MM.1S (cell line): ENCODE data around the gene PPBP.

Experiments
- DNase-seq: peaks from one replicate; pipeline ENCODE4 v3.0.0-alpha.2; 2015
- H2AFZ ChIP-seq: fragments of 300-600 bp; sonication (generic); 2 replicates; pipeline ENCODE4 v1.6.0; 2016; ENCODE audit warnings: antibody characterized with exemption, low read length
- H3F3A ChIP-seq: fragments of 300-600 bp; sonication (generic); 2 replicates; pipeline ENCODE4 v1.6.1; 2016; ENCODE audit warnings: mild to moderate bottlenecking, antibody characterized with exemption, low read length, moderate library complexity, mixed read lengths; ENCODE audit not compliant: insufficient read depth
- H3K27ac ChIP-seq: fragments of 300-600 bp; sonication (generic); 2 replicates; pipeline ENCODE4 v1.5.1; 2016; ENCODE audit warnings: mild to moderate bottlenecking, low read length
- H3K27me3 ChIP-seq: fragments of 300-600 bp; sonication (generic); replicated peaks from 2 replicates; pipeline ENCODE4 v1.6.0; 2016; ENCODE audit warnings: low read length; ENCODE audit not compliant: insufficient read depth
- H3K36me3 ChIP-seq: fragments of 300-600 bp; sonication (generic); replicated peaks from 2 replicates; pipeline ENCODE4 v1.6.1; 2016; ENCODE audit warnings: mild to moderate bottlenecking, low read length, mixed read lengths; ENCODE audit not compliant: insufficient read depth
- H3K4me1 ChIP-seq: fragments of 300-600 bp; sonication (generic); 2 replicates; pipeline ENCODE4 v1.6.1; 2016; ENCODE audit warnings: low read length, mixed read lengths
- H3K4me2 ChIP-seq: fragments of 300-600 bp; sonication (generic); 2 replicates; pipeline ENCODE4 v1.6.0; 2016; ENCODE audit warnings: low read depth, low read length
- H3K4me3 ChIP-seq: fragments of 300-600 bp; sonication (generic); 2 replicates; pipeline ENCODE4 v1.5.1; 2016; ENCODE audit warnings: low read length, mixed read lengths
- H3K79me2 ChIP-seq: fragments of 300-600 bp; sonication (generic); 2 replicates; pipeline ENCODE4 v1.6.1; 2016; ENCODE audit warnings: mixed run types, low read length, mixed read lengths
- H3K9ac ChIP-seq: fragments of 300-600 bp; sonication (generic); 2 replicates; pipeline ENCODE4 v1.6.1; 2016; ENCODE audit warnings: low read length, mixed read lengths
- H3K9me2 ChIP-seq: fragments of 300-600 bp; sonication (generic); replicated peaks from 2 replicates; pipeline ENCODE4 v1.6.1; 2016; ENCODE audit warnings: mild to moderate bottlenecking, low read length, mixed read lengths; ENCODE audit not compliant: insufficient read depth
- H3K9me3 ChIP-seq: fragments of 300-600 bp; sonication (generic); replicated peaks from 2 replicates; pipeline ENCODE4 v1.6.1; 2016; ENCODE audit warnings: mild to moderate bottlenecking, low read length, mixed read lengths; ENCODE audit not compliant: insufficient read depth
- H4K20me1 ChIP-seq: fragments of 300-600 bp; sonication (generic); 2 replicates; pipeline ENCODE4 v1.6.1; 2016; ENCODE audit warnings: mild to moderate bottlenecking, low read length, moderate library complexity, mixed read lengths; ENCODE audit not compliant: insufficient read depth
- EZH2 ChIP-seq: fragments of 300-600 bp; sonication (generic); optimal IDR thresholded peaks from 2 replicates; pipeline ENCODE3; 2017; ENCODE audit warnings: low read depth, mild to moderate bottlenecking, antibody characterized with exemption, low read length, mixed read lengths
- EZH2phosphoT487 ChIP-seq: fragments of 300-600 bp; sonication (generic); IDR thresholded peaks from 2 replicates; pipeline ENCODE4 v1.6.1; 2018; ENCODE audit warnings: antibody characterized with exemption, low read length
- TF ChIP-seq, protein P1 (sequence below): fragments of 300-600 bp; sonication (generic); IDR thresholded peaks from 2 replicates; pipeline ENCODE4 v1.5.1; 2016; ENCODE audit warnings: antibody characterized with exemption, low read length, mixed read lengths

Gene PPBP

GRCh38 chr4:74023709-74024108, 35.7 kb upstream of the PPBP start:
- H3K9me2 ChIP-seq = no peaks in the 10 kb centered on the region

GRCh38 chr4:74021601-74022000, 33.6 kb upstream of the PPBP start:
- Histone ChIP-seq H3K36me3 (no peaks in the 10 kb centered on the region), H2AFZ (no peak overlapping the region), H3K27me3 (no peaks in the 10 kb centered on the region), H3K4me3 (no peak overlapping the region), H3K9ac (no peak overlapping the region), H3K9me3 (no peaks in the 10 kb centered on the region), H3F3A (no peaks in the 10 kb centered on the region), H3K27ac (no peak overlapping the region), H3K4me2 (no peak overlapping the region), H4K20me1 (no peaks in the 10 kb centered on the region), H3K79me2 (no peaks in the 10 kb centered on the region), H3K4me1 (no peaks in the 10 kb centered on the region), H3K9me2 (no peaks in the 10 kb centered on the region)
- no peak for DNase-seq
- TF ChIP-seq, protein P1, sequence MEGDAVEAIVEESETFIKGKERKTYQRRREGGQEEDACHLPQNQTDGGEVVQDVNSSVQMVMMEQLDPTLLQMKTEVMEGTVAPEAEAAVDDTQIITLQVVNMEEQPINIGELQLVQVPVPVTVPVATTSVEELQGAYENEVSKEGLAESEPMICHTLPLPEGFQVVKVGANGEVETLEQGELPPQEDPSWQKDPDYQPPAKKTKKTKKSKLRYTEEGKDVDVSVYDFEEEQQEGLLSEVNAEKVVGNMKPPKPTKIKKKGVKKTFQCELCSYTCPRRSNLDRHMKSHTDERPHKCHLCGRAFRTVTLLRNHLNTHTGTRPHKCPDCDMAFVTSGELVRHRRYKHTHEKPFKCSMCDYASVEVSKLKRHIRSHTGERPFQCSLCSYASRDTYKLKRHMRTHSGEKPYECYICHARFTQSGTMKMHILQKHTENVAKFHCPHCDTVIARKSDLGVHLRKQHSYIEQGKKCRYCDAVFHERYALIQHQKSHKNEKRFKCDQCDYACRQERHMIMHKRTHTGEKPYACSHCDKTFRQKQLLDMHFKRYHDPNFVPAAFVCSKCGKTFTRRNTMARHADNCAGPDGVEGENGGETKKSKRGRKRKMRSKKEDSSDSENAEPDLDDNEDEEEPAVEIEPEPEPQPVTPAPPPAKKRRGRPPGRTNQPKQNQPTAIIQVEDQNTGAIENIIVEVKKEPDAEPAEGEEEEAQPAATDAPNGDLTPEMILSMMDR = no peak
- TF ChIP-seq EZH2 = no peak
- no peak for TF ChIP-seq EZH2phosphoT487

More at GRCh38 chr4:74023709-74024108, 35.7 kb upstream of the PPBP start:
- no peak for TF ChIP-seq EZH2phosphoT487
- no peak for TF ChIP-seq EZH2
- TF ChIP-seq, protein P1 = no peak
- Histone ChIP-seq H3K27ac (no peak overlapping the region), H3F3A (no peaks in the 10 kb centered on the region), H3K36me3 (no peaks in the 10 kb centered on the region), H3K4me1 (no peaks in the 10 kb centered on the region), H3K79me2 (no peaks in the 10 kb centered on the region), H3K9me3 (no peaks in the 10 kb centered on the region), H3K27me3 (no peaks in the 10 kb centered on the region), H3K4me3 (no peak overlapping the region), H3K4me2 (no peak overlapping the region), H4K20me1 (no peaks in the 10 kb centered on the region), H3K9ac (no peak overlapping the region), H2AFZ (no peak overlapping the region)
- DNase-seq = no peak

DNA sequence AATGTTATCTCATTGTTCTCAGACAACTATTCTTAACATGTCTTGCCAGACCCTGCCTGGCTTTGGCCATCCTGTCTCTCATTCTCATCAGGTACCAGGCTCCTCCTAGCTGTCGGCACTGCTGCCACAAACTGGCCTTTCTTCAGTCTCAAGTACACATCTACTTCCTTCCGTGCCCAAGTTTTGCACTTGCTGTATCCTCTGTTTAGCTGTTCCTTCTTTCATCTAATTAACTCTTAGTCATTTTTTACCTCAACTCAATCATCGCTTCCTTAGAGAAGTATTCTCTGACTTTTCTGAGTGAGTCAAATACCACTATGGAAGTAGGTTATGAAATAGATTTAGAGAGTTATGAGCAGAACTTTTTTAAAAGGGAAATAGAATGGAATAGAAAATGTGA, 30.8 kb upstream of the PPBP start:
- no peak overlapping the region for H2AFZ ChIP-seq
- no peaks in the 10 kb centered on the region for H4K20me1 ChIP-seq
- H3K9me2 ChIP-seq = no peaks in the 10 kb centered on the region
- H3K9me3 ChIP-seq = no peaks in the 10 kb centered on the region
- no peak overlapping the region for H3K4me2 ChIP-seq
- H3K9ac ChIP-seq = no peak overlapping the region
- no peak for TF ChIP-seq EZH2
- H3K27me3 ChIP-seq = no peaks in the 10 kb centered on the region
- no peaks in the 10 kb centered on the region for H3K4me1 ChIP-seq
- H3K79me2 ChIP-seq = no peaks in the 10 kb centered on the region
- no peak overlapping the region for H3K4me3 ChIP-seq
- no peak overlapping the region for H3K27ac ChIP-seq
- H3F3A ChIP-seq = no peaks in the 10 kb centered on the region
- H3K36me3 ChIP-seq = no peaks in the 10 kb centered on the region
- DNase-seq = no peak

- Histone ChIP-seq H3K9me2 (no peaks in the 10 kb centered on the region), H3K4me3 (no peak overlapping the region), H3K79me2 (no peaks in the 10 kb centered on the region), H3K36me3 (no peaks in the 10 kb centered on the region), H3F3A (no peaks in the 10 kb centered on the region), H2AFZ (no peak overlapping the region), H3K4me1 (no peaks in the 10 kb centered on the region), H3K27ac (no peak overlapping the region), H3K9ac (no peak overlapping the region), H3K27me3 (no peaks in the 10 kb centered on the region), H3K9me3 (no peaks in the 10 kb centered on the region), H3K4me2 (no peak overlapping the region), H4K20me1 (no peaks in the 10 kb centered on the region)
- no peak for DNase-seq
- no peak for TF ChIP-seq EZH2phosphoT487
- TF ChIP-seq, protein P1 = no peak
- no peak for TF ChIP-seq EZH2
Observed at GRCh38 chr4:74018116-74018515, 30.1 kb upstream of the PPBP start.
